ENCODE results near the gene PKN1.

Gene PKN1

GRCh38 chr19:14467816-14468215, 34.7 kb downstream of the PKN1 start:
- peak; percentile 55 for DNase-seq

DNA sequence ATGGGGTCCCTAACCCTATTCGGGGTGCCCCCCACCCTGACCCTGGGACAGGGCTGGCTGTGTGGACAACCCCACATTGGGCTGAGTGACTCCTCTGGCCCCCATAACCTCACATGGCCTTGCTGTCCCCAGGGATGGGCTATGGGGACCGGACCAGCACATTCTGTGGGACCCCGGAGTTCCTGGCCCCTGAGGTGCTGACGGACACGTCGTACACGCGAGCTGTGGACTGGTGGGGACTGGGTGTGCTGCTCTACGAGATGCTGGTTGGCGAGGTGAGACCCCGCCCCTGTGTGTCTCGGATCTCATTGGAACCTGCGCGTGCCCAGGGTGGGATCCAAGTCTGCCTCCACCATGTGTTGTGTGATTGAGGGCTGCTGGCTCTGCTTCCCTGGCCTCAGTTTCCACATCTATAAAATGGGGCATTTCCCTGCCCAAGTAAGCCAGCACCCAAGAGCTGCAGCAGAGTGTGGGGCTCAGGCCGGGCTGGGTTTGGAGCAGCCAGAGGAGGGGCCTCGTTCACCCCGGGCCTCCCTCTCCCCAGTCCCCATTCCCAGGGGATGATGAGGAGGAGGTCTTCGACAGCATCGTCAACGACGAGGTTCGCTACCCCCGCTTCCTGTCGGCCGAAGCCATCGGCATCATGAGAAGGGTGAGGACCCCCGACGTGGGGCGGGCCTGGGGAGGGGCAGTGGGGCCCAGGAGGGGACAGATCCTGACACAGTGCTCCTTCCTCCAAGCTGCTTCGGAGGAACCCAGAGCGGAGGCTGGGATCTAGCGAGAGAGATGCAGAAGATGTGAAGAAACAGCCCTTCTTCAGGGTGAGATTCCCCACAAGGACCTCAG, 37.1 kb downstream of the PKN1 start:
- no peak for DNase-seq

- DNase-seq: no peak
Observed at GRCh38 chr19:14471436-14472187, 38.5 kb downstream of the PKN1 start.

DNA sequence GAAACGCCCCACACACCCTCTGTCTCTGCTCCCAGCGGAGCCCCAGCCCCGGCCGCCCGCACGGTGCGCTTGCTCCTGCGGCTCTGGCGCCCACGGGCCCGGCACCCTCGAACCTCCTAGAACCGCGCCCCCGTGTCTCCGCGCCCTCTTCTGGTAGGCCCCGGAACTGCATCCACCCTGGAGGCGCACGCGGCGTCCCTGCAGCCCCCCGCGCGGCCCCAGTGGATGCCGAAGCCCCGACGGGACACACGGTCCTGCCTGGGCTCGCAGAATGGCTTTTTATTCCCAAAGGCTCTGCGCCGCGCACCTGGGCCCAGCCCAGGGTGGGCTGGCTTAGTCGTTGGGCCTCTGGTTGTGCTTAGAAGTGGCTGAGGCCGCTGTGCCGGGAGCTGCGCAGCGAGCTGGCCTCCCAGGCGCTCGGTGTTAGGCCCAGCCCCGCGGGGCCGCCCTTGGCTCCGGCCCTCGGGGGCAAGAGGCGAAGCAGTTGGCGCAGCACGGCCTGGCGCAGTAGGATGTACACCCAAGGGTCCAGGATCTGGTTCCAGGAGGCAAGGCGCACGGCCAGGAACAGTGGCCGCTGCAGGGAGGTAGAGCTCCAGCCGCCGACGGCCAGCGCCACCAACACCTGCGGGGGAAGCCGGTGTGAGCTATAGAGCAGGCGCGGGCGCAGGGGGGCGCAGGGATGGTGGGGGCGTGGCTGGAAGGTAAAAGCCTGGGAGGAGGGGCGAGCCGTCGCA, 39.3 kb downstream of the PKN1 start:
- peak; percentile 94 for DNase-seq

- no peak for DNase-seq
Observed at GRCh38 chr19:14473073-14473977, 40.2 kb downstream of the PKN1 start.

- no peak for DNase-seq
Observed at GRCh38 chr19:14473978-14474578, 41.0 kb downstream of the PKN1 start.

DNA sequence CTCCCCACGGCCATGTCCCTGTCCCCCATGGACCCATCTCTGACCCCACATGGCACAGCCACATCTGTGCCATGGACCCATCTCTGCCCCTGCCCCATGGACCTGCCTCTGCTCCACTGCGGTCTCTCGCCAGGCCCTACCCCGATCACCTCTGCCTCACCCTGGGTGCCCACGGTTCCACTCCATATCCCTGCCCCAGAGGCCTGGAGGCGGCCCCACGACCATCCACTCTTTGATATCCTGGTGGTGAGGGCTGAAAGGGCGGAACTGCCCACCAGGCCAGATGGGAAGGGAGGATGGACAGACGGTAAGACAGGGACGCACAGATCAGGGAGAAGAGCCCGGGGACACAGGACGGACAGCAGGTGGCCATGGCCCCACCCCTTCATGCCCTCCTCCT, 41.7 kb downstream of the PKN1 start:
- no peak for DNase-seq

DNA sequence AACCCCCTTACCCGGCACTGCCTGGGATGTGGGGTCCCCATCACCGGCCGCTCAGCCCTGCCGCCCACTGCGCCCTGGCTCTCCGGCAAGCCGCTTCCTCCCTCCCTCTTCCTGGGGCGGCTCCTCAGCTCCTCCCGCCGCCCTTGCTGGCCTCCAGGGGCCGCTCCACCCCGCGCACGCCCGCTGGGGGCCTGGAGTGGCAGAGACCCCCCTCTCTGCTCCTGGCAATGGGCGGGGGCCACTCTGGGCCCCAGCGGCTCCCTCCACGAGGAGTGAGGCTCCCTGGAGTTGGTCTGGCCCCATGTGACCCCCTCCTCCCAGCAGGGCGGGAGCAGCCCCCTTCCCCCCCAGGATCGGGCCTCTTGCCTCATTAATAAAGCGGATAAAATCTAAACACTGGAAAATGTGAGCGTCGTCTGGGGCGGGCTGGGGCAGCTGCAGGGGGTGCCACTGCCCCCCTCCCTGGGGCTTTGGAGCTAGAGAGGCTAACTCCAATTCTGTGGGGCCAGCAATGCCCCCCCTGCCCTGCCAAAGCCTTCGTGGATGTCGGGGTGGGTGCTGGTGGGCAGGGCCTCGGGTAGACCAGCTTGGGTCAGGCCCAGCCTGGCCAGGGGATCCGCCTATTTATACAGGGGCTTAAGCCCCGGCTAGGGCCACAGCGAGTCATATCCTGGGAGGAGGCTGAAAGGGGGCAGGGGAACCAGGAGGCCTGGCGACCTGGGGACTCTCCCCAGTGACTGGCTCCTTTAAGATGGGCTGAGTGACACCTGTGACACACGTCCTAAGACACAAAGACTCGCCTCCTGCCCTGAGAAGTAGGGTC, 42.4 kb downstream of the PKN1 start, which contains the start of gene PTGER1:
PTGER1 (minus strand) TSS at position 104 of the 823 bp plus-strand sequence. CDS start 1,034 bp downstream, outside the sequence.
- DNase-seq: peak; percentile 79

GRCh38 chr19:14476327-14476672, 43.2 kb downstream of the PKN1 start:
- no peak for DNase-seq

- DNase-seq: peak; percentile 59
Observed at GRCh38 chr19:14476673-14477401, 43.7 kb downstream of the PKN1 start.

DNA sequence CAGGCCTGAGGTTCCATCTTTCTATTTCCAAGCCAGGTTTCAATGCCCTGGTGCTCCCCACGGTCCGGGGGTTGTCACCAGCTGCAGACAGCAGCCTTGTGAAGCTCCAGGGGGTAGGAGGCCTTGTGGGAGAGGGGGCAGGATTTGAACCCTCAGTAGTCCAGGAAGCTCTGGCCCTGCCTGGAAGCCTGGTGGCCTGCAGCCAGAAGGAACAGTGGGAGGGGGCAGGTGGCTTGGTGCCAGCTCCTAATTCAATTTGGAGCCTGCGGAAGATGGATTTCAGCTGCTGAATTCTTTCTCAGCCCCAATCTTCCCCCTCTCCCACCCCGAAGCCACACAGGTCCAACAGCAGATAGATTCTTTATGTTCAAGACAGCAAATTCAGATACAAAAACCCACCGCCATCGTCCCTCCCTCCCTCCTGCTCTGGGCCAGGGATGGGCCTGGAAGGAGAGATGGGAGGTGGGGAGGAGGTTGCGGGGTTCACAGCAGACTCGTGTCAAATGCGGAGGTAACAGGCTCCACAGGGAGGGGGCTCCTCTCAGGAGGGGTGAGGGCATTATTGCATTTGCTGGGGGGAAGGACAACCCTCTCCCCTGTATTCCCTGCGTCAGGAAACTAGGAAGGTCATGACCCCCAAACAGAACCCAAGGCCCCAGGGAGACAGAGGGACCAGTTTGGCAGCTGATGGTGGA, 44.5 kb downstream of the PKN1 start:
- peak; percentile 25 for DNase-seq

- DNase-seq: peak; percentile 9
Observed at GRCh38 chr19:14478113-14478545, 45.0 kb downstream of the PKN1 start.

GRCh38 chr19:14479309-14479974, 46.3 kb downstream of the PKN1 start:
- peak; percentile 10 for DNase-seq

DNA sequence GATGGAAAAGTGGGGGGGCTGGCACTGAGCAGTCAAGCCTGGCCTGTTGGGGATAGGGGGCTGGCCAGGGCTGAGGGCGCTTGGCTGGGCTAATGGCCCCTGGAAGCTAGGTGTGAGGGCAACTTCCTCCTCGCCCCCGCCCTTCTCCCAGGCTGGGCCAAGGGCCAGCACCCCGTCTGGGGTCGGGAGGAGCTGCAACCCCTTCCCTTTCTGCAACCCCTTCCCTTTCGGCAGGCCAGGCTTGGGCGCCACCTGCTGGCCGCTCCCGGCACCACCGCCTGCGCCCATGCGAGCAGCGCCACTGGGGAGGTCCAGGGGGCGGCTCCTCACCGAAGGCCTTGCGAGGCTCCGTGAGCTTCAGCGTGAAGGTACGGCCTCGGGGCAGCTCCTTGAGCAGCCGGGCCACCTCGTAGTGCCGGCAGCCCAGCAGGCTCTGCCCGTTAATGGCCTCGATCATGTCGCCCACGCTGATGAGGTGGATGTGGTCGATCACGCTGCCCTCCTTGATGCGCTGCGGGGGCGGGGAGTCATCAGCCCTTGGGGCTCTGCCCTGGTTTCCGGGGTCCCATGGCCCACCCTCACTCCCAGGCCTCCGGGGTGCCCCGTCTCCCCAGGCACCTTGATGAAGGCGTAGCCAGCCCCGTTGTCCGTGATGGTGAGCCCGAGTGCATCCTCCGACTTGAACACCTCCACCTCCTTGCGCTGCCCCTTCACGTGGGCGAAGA, 47.0 kb downstream of the PKN1 start:
- DNase-seq: peak; percentile 87

- peak; percentile 64 for DNase-seq
Observed at GRCh38 chr19:14480700-14481079, 47.6 kb downstream of the PKN1 start.

GRCh38 chr19:14482172-14482941, 49.3 kb downstream of the PKN1 start:
- DNase-seq: peak; percentile 4

GRCh38 chr19:14487370-14488125, 54.4 kb downstream of the PKN1 start:
- DNase-seq: no peak

Measured in 8988T (cell line).